Neural crest cell (in vitro differentiated cells): ENCODE measurements around the gene C1orf198. TPM values are rescaled to one million over a fixed set of nuclear protein-coding genes. Genes with fewer than 3 reads are reported as not detected.

ENCODE experiments used
- DNase-seq: peaks from one replicate; pipeline ENCODE4 v3.0.0; 2021; ENCODE audit warnings: low read depth, mixed read lengths, low spot score
- H3K27ac Mint-ChIP-seq: one replicate; pipeline ENCODE4 v1.8.0; 2021; ENCODE audit warnings: mild to moderate bottlenecking, mixed read lengths; ENCODE audit not compliant: unreplicated experiment
- H3K27me3 Mint-ChIP-seq: 2 replicates; pipeline ENCODE4 v1.8.0; 2021; ENCODE audit warnings: low read depth, mild to moderate bottlenecking, mixed read lengths
- H3K36me3 Mint-ChIP-seq: 2 replicates; pipeline ENCODE4 v1.8.0; 2021; ENCODE audit warnings: low read depth, mild to moderate bottlenecking, mixed read lengths
- H3K4me1 Mint-ChIP-seq: 2 replicates; pipeline ENCODE4 v1.8.0; 2021; ENCODE audit warnings: mixed read lengths
- H3K4me3 Mint-ChIP-seq: one replicate; pipeline ENCODE4 v1.8.0; 2021; ENCODE audit warnings: mild to moderate bottlenecking, mixed read lengths
- H3K9me3 Mint-ChIP-seq: 2 replicates; pipeline ENCODE4 v1.8.0; 2021; ENCODE audit warnings: mixed read lengths
- total RNA-seq: library from RNA; stranded (reverse); gene quantifications from 2 replicates; pipeline ENCODE4 v1.2.1, GENCODE V29; 2021
- TF ChIP-seq, protein P1 (sequence below): fragments of 200-600 bp; sonication (generic); conservative IDR thresholded peaks from 2 replicates; pipeline ENCODE4 v1.5.0; 2021; ENCODE audit warnings: antibody characterized with exemption, mild to moderate bottlenecking

Gene C1orf198
- total RNA-seq, 1 donor from 2014 or later, result 73.5 TPM

DNA sequence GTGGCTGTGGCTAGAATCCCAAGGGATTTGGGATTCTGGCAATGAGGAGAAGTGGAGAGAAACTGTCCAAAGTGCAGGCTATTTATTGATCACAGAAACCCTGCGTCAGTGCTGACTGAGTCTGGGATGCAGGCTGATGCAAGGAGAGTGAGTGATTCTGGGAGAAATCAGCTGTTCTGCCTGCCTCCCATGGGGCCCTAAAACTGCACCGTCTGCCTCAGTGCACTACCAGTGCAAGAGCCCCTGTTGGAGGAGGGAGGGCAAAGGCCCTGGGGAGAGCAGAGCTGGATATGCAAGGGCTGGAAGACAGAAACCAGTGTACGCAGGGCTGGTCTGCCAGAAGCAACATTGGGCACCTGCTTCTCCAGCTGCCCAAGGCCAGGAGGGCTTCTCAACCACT, 42.6 kb downstream of the C1orf198 start:
- H3K36me3 Mint-ChIP-seq, result no peaks in the 10 kb centered on the region
- H3K4me3 Mint-ChIP-seq, result no peak overlapping the region
- H3K9me3 Mint-ChIP-seq, result no peaks in the 10 kb centered on the region
- peaks cover 45% of the 10 kb centered on the region for H3K4me1 Mint-ChIP-seq
- TF ChIP-seq, protein P1, sequence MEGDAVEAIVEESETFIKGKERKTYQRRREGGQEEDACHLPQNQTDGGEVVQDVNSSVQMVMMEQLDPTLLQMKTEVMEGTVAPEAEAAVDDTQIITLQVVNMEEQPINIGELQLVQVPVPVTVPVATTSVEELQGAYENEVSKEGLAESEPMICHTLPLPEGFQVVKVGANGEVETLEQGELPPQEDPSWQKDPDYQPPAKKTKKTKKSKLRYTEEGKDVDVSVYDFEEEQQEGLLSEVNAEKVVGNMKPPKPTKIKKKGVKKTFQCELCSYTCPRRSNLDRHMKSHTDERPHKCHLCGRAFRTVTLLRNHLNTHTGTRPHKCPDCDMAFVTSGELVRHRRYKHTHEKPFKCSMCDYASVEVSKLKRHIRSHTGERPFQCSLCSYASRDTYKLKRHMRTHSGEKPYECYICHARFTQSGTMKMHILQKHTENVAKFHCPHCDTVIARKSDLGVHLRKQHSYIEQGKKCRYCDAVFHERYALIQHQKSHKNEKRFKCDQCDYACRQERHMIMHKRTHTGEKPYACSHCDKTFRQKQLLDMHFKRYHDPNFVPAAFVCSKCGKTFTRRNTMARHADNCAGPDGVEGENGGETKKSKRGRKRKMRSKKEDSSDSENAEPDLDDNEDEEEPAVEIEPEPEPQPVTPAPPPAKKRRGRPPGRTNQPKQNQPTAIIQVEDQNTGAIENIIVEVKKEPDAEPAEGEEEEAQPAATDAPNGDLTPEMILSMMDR, result no peak
- DNase-seq, result no peak
- H3K27ac Mint-ChIP-seq, result no peak overlapping the region
- no peaks in the 10 kb centered on the region for H3K27me3 Mint-ChIP-seq

DNA sequence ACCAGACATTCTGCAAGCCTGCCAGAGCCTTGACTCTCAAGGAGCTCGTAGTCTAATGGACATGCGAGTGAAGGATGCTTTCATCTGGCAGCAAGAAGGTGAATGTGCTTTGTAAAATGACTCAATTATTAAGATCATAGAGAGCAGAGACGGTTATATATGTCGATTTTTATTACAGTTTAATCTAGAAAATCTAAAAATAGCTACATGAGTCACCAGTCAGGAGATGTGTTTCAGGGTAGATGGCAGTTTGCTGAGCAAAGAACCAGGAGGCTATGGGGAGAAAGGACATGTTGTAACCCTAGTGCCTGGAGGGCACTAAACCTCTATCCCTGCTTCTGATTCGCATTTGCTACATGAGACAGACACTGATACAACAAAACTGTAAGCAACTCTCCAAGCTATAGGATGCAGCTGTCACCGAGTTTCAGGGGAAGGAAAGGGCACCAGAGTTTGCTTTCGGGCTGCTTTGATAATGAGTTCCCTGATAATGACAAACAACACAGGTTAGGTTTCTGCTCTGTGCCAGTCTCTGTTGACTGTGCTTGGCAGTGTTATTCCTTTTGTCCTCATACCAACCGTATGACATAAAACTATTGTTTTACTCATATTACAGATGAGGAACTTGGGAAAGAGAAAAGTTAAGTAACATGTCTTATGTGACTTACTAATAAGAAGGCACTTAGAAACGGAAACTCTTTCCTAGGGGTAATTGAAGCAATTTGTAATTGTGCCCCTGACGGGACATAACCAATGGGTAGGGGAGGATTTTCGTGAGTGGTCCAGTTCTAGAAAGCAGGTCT, 43.2 kb downstream of the C1orf198 start:
- Mint-ChIP-seq H3K9me3 (no peaks in the 10 kb centered on the region), H3K4me3 (no peak overlapping the region), H3K27me3 (no peaks in the 10 kb centered on the region), H3K36me3 (no peaks in the 10 kb centered on the region), H3K27ac (no peak overlapping the region), H3K4me1 (peaks cover 46% of the 10 kb centered on the region)
- DNase-seq, result no peak
- TF ChIP-seq, protein P1, result no peak

DNA sequence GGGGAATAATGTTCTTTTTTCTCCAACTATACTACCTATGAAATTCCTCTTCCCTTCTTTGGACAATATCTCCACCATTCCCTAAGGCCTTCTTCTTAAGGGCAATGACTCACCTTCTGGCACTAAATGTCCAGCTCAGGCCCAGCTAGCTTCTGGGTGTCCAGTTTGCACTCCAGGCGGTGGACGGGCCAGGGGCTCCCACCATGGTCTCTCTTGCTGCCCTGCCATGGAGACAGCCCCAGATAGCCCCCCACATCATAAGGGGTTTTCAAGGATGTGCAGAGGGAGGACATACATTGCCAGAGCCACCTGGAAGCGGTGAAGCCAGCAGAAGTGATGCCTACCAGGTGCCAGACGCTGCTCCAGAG, 43.8 kb downstream of the C1orf198 start:
- DNase-seq, result no peak
- H3K27me3 Mint-ChIP-seq, result no peaks in the 10 kb centered on the region
- no peak overlapping the region for H3K4me3 Mint-ChIP-seq
- no peaks in the 10 kb centered on the region for H3K9me3 Mint-ChIP-seq
- peaks cover 46% of the 10 kb centered on the region for H3K4me1 Mint-ChIP-seq
- no peaks in the 10 kb centered on the region for H3K36me3 Mint-ChIP-seq
- no peak overlapping the region for H3K27ac Mint-ChIP-seq
- TF ChIP-seq, protein P1, result no peak

DNA sequence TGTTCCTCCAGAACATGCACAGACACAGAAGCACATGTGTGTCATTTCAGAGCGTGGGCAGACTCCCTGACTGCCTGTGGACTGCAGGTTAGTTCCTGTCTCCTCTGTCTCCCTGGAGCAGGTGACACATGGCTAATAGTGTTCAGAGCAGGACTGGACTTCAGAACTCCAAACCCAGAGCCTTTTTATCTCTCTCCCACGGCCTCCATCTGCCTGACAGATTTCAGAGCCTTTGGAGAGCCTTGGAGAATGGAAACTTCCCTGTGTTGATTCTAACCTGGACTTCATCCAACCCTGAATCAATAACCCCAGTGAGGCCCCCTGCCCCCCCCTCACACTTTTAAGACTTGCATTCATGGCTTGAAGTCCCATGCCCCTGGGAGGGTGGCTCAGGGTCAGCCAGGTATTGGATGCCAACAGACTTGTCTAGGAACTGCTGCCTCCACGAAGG, 44.4 kb downstream of the C1orf198 start:
- Mint-ChIP-seq H3K4me1 (peaks cover 44% of the 10 kb centered on the region), H3K4me3 (no peak overlapping the region), H3K9me3 (no peaks in the 10 kb centered on the region), H3K36me3 (no peaks in the 10 kb centered on the region), H3K27ac (peak overlapping the region; percentile 70), H3K27me3 (no peaks in the 10 kb centered on the region)
- TF ChIP-seq, protein P1, result no peak
- no peak for DNase-seq

DNA sequence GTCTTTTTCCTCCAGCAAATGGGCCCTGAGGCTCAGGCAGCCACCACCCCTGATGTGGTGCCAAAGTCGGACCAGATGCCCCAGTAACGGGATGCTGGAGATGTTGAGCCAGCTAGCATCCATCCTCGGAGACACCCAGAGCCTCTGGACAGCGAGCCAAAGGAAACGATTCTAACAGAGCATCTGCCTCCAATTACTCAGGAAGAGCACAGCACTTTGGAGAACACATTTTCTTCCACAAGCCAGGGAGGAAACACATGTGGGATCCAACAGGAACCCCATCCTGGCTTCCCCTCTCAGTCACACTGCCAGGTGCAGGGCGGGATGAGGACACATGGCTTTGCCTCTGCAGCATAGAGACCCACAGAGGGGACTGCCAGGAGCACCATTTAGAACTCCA, 44.9 kb downstream of the C1orf198 start:
- no peaks in the 10 kb centered on the region for H3K27me3 Mint-ChIP-seq
- no peaks in the 10 kb centered on the region for H3K36me3 Mint-ChIP-seq
- TF ChIP-seq, protein P1, result no peak
- no peaks in the 10 kb centered on the region for H3K9me3 Mint-ChIP-seq
- no peak overlapping the region for H3K4me3 Mint-ChIP-seq
- peaks cover 49% of the 10 kb centered on the region for H3K4me1 Mint-ChIP-seq
- peak overlapping the region; percentile 70 for H3K27ac Mint-ChIP-seq
- DNase-seq, result no peak
